K562 (cell line): ENCODE measurements around the gene POT1. TPM values are rescaled to one million over a fixed set of nuclear protein-coding genes. Genes with fewer than 3 reads are reported as not detected.

Source experiments
- ATAC-seq: fragments of 200-7000 bp; cut with Tn5 transposase; 3 replicates; pipeline ENCODE4 v1.9.1; 2020; ENCODE audit warnings: moderate library complexity
- BruUV-seq: library from RNA; stranded (reverse); fragments of 400-500 nt; replicated peaks from 2 replicates; lab custom pipeline; 2021; lab: Mats Ljungman, UMichigan
- CTCF ChIA-PET: fragments of 300-600 bp; formaldehyde crosslinking; extraction: SDS; loops from one replicate; lab custom pipeline; 2021; ENCODE audit warnings: low intra/inter-chr PET ratio; lab: Yijun Ruan, JAX
- POLR2A ChIA-PET: fragments of 300-600, 350-650 bp; sonication (Branson Sonifier 250); formaldehyde crosslinking; extraction: SDS; loops from one replicate; lab custom pipeline; 2021; ENCODE audit warnings: antibody characterized with exemption, inconsistent platforms; lab: Yijun Ruan, JAX
- DNase-seq, 4 experiments: peaks; one replicate each; pipeline versions ENCODE4 v3.0.0 to v3.0.0-alpha.2; 2011 to 2018; ENCODE audit warnings: low spot score in 3 of 4, mixed read lengths in 3 of 4; ENCODE audit errors: extremely low read depth in 1 of 4
- FAIRE-seq: peaks from 2 replicates; lab custom pipeline; 2011; peaks lifted over from hg19 to GRCh38; lab: Jason Lieb, UNC
- H2AFZ ChIP-seq: 2 replicates; pipeline ENCODE4 v1.6.0; 2011; ENCODE audit warnings: low read depth, low read length, control low read depth, inconsistent platforms
- H3K27ac ChIP-seq: fragments of 200-600 bp; 3 replicates; pipeline ENCODE4 v1.8.0; 2011; ENCODE audit warnings: low read depth, mild to moderate bottlenecking, control low read depth, inconsistent platforms, low read length, moderate library complexity, mixed read lengths; ENCODE audit errors: extremely low read depth
- H3K27me3 ChIP-seq, 2 experiments: fragments of 300-600 bp in 1 of 2; 2 replicates in 1 of 2; 3 replicates in 1 of 2; pipeline versions ENCODE4 v1.6.0 to v1.8.0; 2011; ENCODE audit warnings: inconsistent platforms in 2 of 2, low read length in 2 of 2, mild to moderate bottlenecking in 1 of 2, mixed read lengths in 1 of 2, moderate library complexity in 1 of 2; ENCODE audit not compliant: control insufficient read depth in 2 of 2, insufficient read depth in 2 of 2
- H3K36me3 ChIP-seq: fragments of 300-600 bp; 3 replicates; pipeline ENCODE4 v1.8.0; 2011; ENCODE audit warnings: mild to moderate bottlenecking, low read length, inconsistent platforms; ENCODE audit not compliant: control insufficient read depth, insufficient read depth
- H3K4me1 ChIP-seq, 2 experiments: fragments of 200-600 bp in 1 of 2; replicated peaks in 1 of 2; 2 replicates in 1 of 2; 3 replicates in 1 of 2; pipeline versions ENCODE4 v1.5.1 to v1.8.0; 2011; ENCODE audit warnings: inconsistent platforms in 2 of 2, low read length in 2 of 2, mild to moderate bottlenecking in 1 of 2, mixed read lengths in 1 of 2, moderate library complexity in 1 of 2; ENCODE audit not compliant: control insufficient read depth in 2 of 2, insufficient read depth in 2 of 2
- H3K4me2 ChIP-seq: 2 replicates; pipeline ENCODE4 v1.6.1; 2011; ENCODE audit warnings: low read length, control low read depth, inconsistent platforms, mixed read lengths; ENCODE audit not compliant: insufficient read depth
- H3K4me3 ChIP-seq: fragments of 200-600 bp; sonication (generic), shearing (Covaris generic); 2 replicates; pipeline ENCODE4 v1.5.1; 2016; ENCODE audit warnings: control low read depth, inconsistent platforms
- H3K79me2 ChIP-seq: fragments of 200-600 bp; 3 replicates; pipeline ENCODE4 v1.8.0; 2011; ENCODE audit warnings: low read length, inconsistent platforms; ENCODE audit not compliant: control insufficient read depth, insufficient read depth
- H3K9ac ChIP-seq, 2 experiments: 2 replicates each; pipeline versions ENCODE4 v1.6.0 to v1.6.1; 2011; ENCODE audit warnings: low read depth in 2 of 2, low read length in 2 of 2, control low read depth in 1 of 2, inconsistent platforms in 1 of 2, mild to moderate bottlenecking in 1 of 2, mixed read lengths in 1 of 2; ENCODE audit not compliant: insufficient read depth in 1 of 2
- H3K9me1 ChIP-seq: one replicate; pipeline ENCODE4 v1.6.0; 2011; ENCODE audit warnings: inconsistent platforms, mild to moderate bottlenecking, low read length, moderate library complexity; ENCODE audit not compliant: control insufficient read depth, insufficient read depth
- H3K9me3 ChIP-seq: replicated peaks from 2 replicates; pipeline ENCODE4 v1.5.1; 2011; ENCODE audit warnings: low read depth, low read length, inconsistent platforms; ENCODE audit not compliant: control insufficient read depth, insufficient read depth
- H4K20me1 ChIP-seq: replicated peaks from 2 replicates; pipeline ENCODE4 v1.6.1; 2011; ENCODE audit warnings: low read length, inconsistent platforms, mixed read lengths; ENCODE audit not compliant: control insufficient read depth, insufficient read depth
- BHLHE40 ChIP-seq: IDR thresholded peaks from 2 replicates; pipeline ENCODE4 v1.6.1; 2011; ENCODE audit warnings: low read length, improper control_type of control experiment
- CBFA2T2 ChIP-seq: fragments of 450-650 bp; conservative IDR thresholded peaks from 2 replicates; pipeline ENCODE4 v1.6.1; 2017; ENCODE audit warnings: mild to moderate bottlenecking
- CEBPB ChIP-seq: fragments of 450-650 bp; IDR thresholded peaks from 2 replicates; pipeline ENCODE4 v1.6.1; 2016; ENCODE audit warnings: missing genetic modification characterization, missing compliant biosample characterization
- CHD2 ChIP-seq: IDR thresholded peaks from 2 replicates; pipeline ENCODE4 v1.6.1; 2011; ENCODE audit warnings: low read depth, low read length
- CTCF ChIP-seq, 3 experiments: IDR thresholded peaks in 2 of 3; conservative IDR thresholded peaks in 1 of 3; 2 replicates each; pipeline ENCODE4 v1.5.1; 2011 to 2012; ENCODE audit warnings: low read length in 3 of 3, mild to moderate bottlenecking in 3 of 3, control low read depth in 2 of 3, improper control_type of control experiment in 1 of 3, inconsistent platforms in 1 of 3, low read depth in 1 of 3, mixed read lengths in 1 of 3, moderate library complexity in 1 of 3; ENCODE audit not compliant: insufficient read depth in 2 of 3
- GATA2 ChIP-seq: sonication (generic); formaldehyde crosslinking; IDR thresholded peaks from 2 replicates; pipeline ENCODE4 v1.4.0; 2020; ENCODE audit warnings: mild to moderate bottlenecking, missing genetic modification reagents
- GTF2F1 ChIP-seq: IDR thresholded peaks from 2 replicates; pipeline ENCODE4 v1.6.1; 2011; ENCODE audit warnings: low read depth, low read length, improper control_type of control experiment
- KDM1A ChIP-seq, 2 experiments: fragments of 450-650 bp; IDR thresholded peaks; 2 replicates each; pipeline ENCODE4 v1.6.1; 2016; ENCODE audit warnings: mild to moderate bottlenecking in 2 of 2
- MEF2D ChIP-seq: conservative IDR thresholded peaks from 2 replicates; pipeline ENCODE4 v1.6.1; 2016; ENCODE audit warnings: low read depth, missing genetic modification characterization, missing compliant biosample characterization
- NFIX ChIP-seq: fragments of 250-450 bp; sonication (Bioruptor Pico); IDR thresholded peaks from 2 replicates; pipeline ENCODE4 v1.4.0; 2020; ENCODE audit warnings: low read depth, mild to moderate bottlenecking, moderate library complexity
- RAD21 ChIP-seq, 2 experiments: fragments of 250-450 bp in 1 of 2; fragments of 450-650 bp in 1 of 2; sonication (Bioruptor Pico) in 1 of 2; formaldehyde crosslinking in 1 of 2; IDR thresholded peaks in 1 of 2; conservative IDR thresholded peaks in 1 of 2; 2 replicates each; pipeline versions ENCODE4 v1.4.0 to v1.8.0; 2020 to 2022; ENCODE audit warnings: mild to moderate bottlenecking in 2 of 2, moderate library complexity in 1 of 2
- RAD51 ChIP-seq: fragments of 450-650 bp; IDR thresholded peaks from 2 replicates; pipeline ENCODE4 v1.7.1; 2016; ENCODE audit warnings: low read depth, mild to moderate bottlenecking, borderline replicate concordance
- SMC3 ChIP-seq: conservative IDR thresholded peaks from 2 replicates; pipeline ENCODE4 v1.6.1; 2011; ENCODE audit warnings: low read depth, low read length, improper control_type of control experiment; ENCODE audit not compliant: insufficient read depth
- TCF3 ChIP-seq: sonication (generic); formaldehyde crosslinking; IDR thresholded peaks from 2 replicates; pipeline ENCODE4 v1.4.0; 2020; ENCODE audit warnings: mild to moderate bottlenecking, missing genetic modification reagents
- ZBTB17 ChIP-seq: fragments of 450-650 bp; formaldehyde crosslinking; IDR thresholded peaks from 2 replicates; pipeline ENCODE4 v1.4.0; 2020; ENCODE audit warnings: mild to moderate bottlenecking
- ZNF175 ChIP-seq: fragments of 200-800 bp; sonication (Bioruptor generic); IDR thresholded peaks from 2 replicates; pipeline ENCODE4 v1.6.1; 2016; ENCODE audit warnings: low read depth, mild to moderate bottlenecking, missing genetic modification characterization, missing compliant biosample characterization
- ZNF282 ChIP-seq: sonication (generic); formaldehyde crosslinking; IDR thresholded peaks from 2 replicates; pipeline ENCODE4 v1.8.1; 2023; ENCODE audit warnings: missing genetic modification reagents
- ZNF311 ChIP-seq: fragments of 250-450 bp; sonication (Bioruptor Pico); IDR thresholded peaks from 2 replicates; pipeline ENCODE4 v1.4.0; 2020; ENCODE audit warnings: mild to moderate bottlenecking, moderate library complexity
- ZNF707 ChIP-seq: fragments of 250-450 bp; sonication (Bioruptor Pico); conservative IDR thresholded peaks from 2 replicates; pipeline ENCODE4 v1.8.0; 2022; ENCODE audit warnings: inconsistent platforms, mild to moderate bottlenecking, moderate library complexity
- WGBS: fragments of 100-300 bp; shearing (Covaris generic); methylation state at CpG from one replicate; pipeline ENCODE4 v1.1.6; 2016; ENCODE audit warnings: low coverage, mixed read lengths; ENCODE audit not compliant: insufficient coverage; ENCODE audit errors: missing lambda C conversion rate; 5-methylcytosine and 5-hydroxymethylcytosine counted together
- in situ Hi-C: fragments of 300-500 bp; cut with MboI; formaldehyde crosslinking; loops from 4 replicates; pipeline ENCODE4 v1.15.0; 2018; ENCODE audit warnings: inconsistent platforms, mixed read lengths
- intact Hi-C: fragments of 100-400 bp; cut with micrococcal nuclease; formaldehyde crosslinking; loops from 2 replicates; pipeline ENCODE4 v1.14.2; 2022
- polyA plus RNA-seq, 8 experiments: library from polyadenylated mRNA; depleted of rRNA in 4 of 8; stranded (reverse) in 5 of 8; unstranded in 3 of 8; fragments of >200 nt; fragmentation: Nextera tagmentation in 2 of 8; fragmentation: Illumina TruSeq in 1 of 8; extraction: Ambion mirVana in 2 of 8; extraction: Trizol in 1 of 8; gene quantifications; 2 replicates each; pipeline versions ENCODE4 v1.2.1 to v1.2.3, GENCODE V29; 2011 to 2014; ENCODE audit warnings: inconsistent platforms in 1 of 8, missing spikeins in 1 of 8
- total RNA-seq, 7 experiments: library from RNA; depleted of rRNA in 6 of 7; stranded (reverse); fragments of >200 nt in 6 of 7; fragmentation: Illumina TruSeq in 2 of 7; extraction: Trizol in 2 of 7; gene quantifications; 2 replicates each; pipeline versions ENCODE4 v1.2.1 to v1.2.3, GENCODE V29; 2011 to 2021; ENCODE audit warnings: low replicate concordance in 1 of 7

Gene POT1
- total and polyA plus RNA-seq, 9 of the 15 experiments (the other 6 are each of a cell fraction or from before 2014, with no cell fraction given), result 37.9 to 140 (median 63.6) TPM

GRCh38 chr7:124784879-124785818 lies 144.5 kb downstream of the POT1 start:
- H2AFZ ChIP-seq, result no peak overlapping the region
- in situ Hi-C loops (no loop called here), intact Hi-C loops (loop anchor here (1.0 to 5.0 kb wide), 7 partner anchors 72 to 1204 kb away; no protein-coding TSS in a partner anchor)
- H3K4me3 ChIP-seq, result no peak overlapping the region
- ChIA-PET CTCF (interaction anchor here (0.5 to 1.2 kb wide), 7 partner anchors 71 to 987 kb away, joined by 3 to 6 read pairs (median 3); no protein-coding TSS in a partner anchor), POLR2A (interaction anchor here (0.8 to 1.3 kb wide), 2 partner anchors 10 to 17 kb away, joined by 3 to 5 read pairs; no protein-coding TSS in a partner anchor)
- no peaks in the 10 kb centered on the region; a peak in 1 of 5 replicates for H3K4me1 ChIP-seq
- no peaks in the 10 kb centered on the region for H3K9me3 ChIP-seq
- no peaks in the 10 kb centered on the region for H3K79me2 ChIP-seq
- BruUV-seq, result no TSS peak
- H3K27ac ChIP-seq, result no peak overlapping the region
- H3K4me2 ChIP-seq, result no peak overlapping the region
- peak; percentile 57 to 70 (median 60) for DNase-seq
- no peaks in the 10 kb centered on the region for H4K20me1 ChIP-seq
- no peaks in the 10 kb centered on the region for H3K9me1 ChIP-seq
- H3K36me3 ChIP-seq, result no peaks in the 10 kb centered on the region
- no peak overlapping the region for H3K9ac ChIP-seq
- WGBS, result 5% methylated on average over 8 of the region's 9 CpGs
- peak; percentile 90 for ATAC-seq
- FAIRE-seq, result peak; percentile 48
- no peaks in the 10 kb centered on the region; a peak in 1 of 5 replicates for H3K27me3 ChIP-seq
- TF ChIP-seq ZNF175 (CRISPR knock-in tag) (no peak), SMC3 (peak; percentile 86), CBFA2T2 (no peak), ZNF311 (CRISPR knock-in tag) (no peak), RAD21 (CRISPR knock-in tag; conservative IDR thresholded peaks at IDR 0.05 in 1 of 2, IDR thresholded peaks at IDR 0.05 in 1 of 2) (peak; percentile 94 to 95), BHLHE40 (peak; percentile 71), TCF3 (CRISPR knock-in tag) (no peak), CTCF (IDR thresholded peaks at IDR 0.05 in 2 of 3, conservative IDR thresholded peaks at IDR 0.05 in 1 of 3; ENCODE audit: insufficient read depth in 2 of 3, low read depth in 1 of 3, low read length in 3 of 3) (peak; percentile 75 to 87 (median 85)), GATA2 (CRISPR knock-in tag) (no peak), ZNF707 (CRISPR knock-in tag) (no peak), MEF2D (tag) (no peak), GTF2F1 (no peak), RAD51 (peak; percentile 57; the same call in 1 of the 2 replicates), CEBPB (tag) (no peak), ZNF282 (CRISPR knock-in tag) (no peak), CHD2 (no peak), ZBTB17 (CRISPR knock-in tag) (0 out of 2 replicates have a peak, but pooled peaks have one; percentile 22), KDM1A (IDR thresholded peaks at IDR 0.05) (peak in 1 of 2 experiments; percentile 66; a peak in 2 of 4 replicates), NFIX (CRISPR knock-in tag) (no peak)
